ENCODE data around the gene TFAP2A.

GRCh38 chr6:10425176-10425974 is 10.5 kb upstream of the TFAP2A start:
- no peak for TF ChIP-seq EP300 (IDR thresholded peaks at IDR 0.05)
- TF ChIP-seq CTCF (IDR thresholded peaks at IDR 0.05) = no peak
